RWPE2 (cell line): ENCODE measurements around the gene SORCS2.

ENCODE experiments used
- ATAC-seq: fragments of 200-7000 bp; cut with Tn5 transposase; 3 replicates; pipeline ENCODE4 v1.9.1; 2021; ENCODE audit warnings: low read depth
- DNase-seq: peaks from one replicate; pipeline ENCODE4 v3.0.0-alpha.2; 2020; ENCODE audit warnings: low spot score
- H3K27ac ChIP-seq: fragments of 450-650 bp; 2 replicates; pipeline ENCODE4 v1.5.1; 2017; ENCODE audit warnings: mild to moderate bottlenecking; ENCODE audit not compliant: poor library complexity, severe bottlenecking
- H3K27me3 ChIP-seq: fragments of 250-450 bp; sonication (Bioruptor Pico); 2 replicates; pipeline ENCODE4 v1.5.1; 2021; ENCODE audit warnings: mild to moderate bottlenecking, moderate library complexity; ENCODE audit not compliant: insufficient read depth, poor library complexity, severe bottlenecking
- H3K36me3 ChIP-seq: fragments of 250-450 bp; sonication (Bioruptor Pico); 2 replicates; pipeline ENCODE4 v1.5.1; 2020; ENCODE audit warnings: low read depth, mild to moderate bottlenecking, moderate library complexity
- H3K4me1 ChIP-seq: fragments of 250-450 bp; sonication (Bioruptor Pico); 2 replicates; pipeline ENCODE4 v1.5.1; 2021; ENCODE audit warnings: mild to moderate bottlenecking, moderate library complexity; ENCODE audit not compliant: insufficient read depth, poor library complexity, severe bottlenecking
- H3K4me3 ChIP-seq: fragments of 250-450 bp; sonication (Bioruptor Pico); 2 replicates; pipeline ENCODE4 v1.5.1; 2021; ENCODE audit warnings: mild to moderate bottlenecking, moderate library complexity; ENCODE audit not compliant: severe bottlenecking
- H3K9me3 ChIP-seq: fragments of 250-450 bp; sonication (Bioruptor Pico); 2 replicates; pipeline ENCODE4 v1.5.1; 2021; ENCODE audit warnings: mild to moderate bottlenecking, moderate library complexity; ENCODE audit not compliant: severe bottlenecking
- CTCF ChIP-seq: fragments of 450-650 bp; IDR thresholded peaks from one replicate; pipeline ENCODE4 v1.5.1; 2017; ENCODE audit warnings: mild to moderate bottlenecking, moderate library complexity; ENCODE audit not compliant: poor library complexity, severe bottlenecking

Gene SORCS2

GRCh38 chr4:7442574-7443162 is 250.3 kb downstream of the SORCS2 start:
- Histone ChIP-seq H3K27me3 (no peaks in the 10 kb centered on the region), H3K27ac (no peak overlapping the region), H3K4me1 (no peaks in the 10 kb centered on the region), H3K36me3 (no peaks in the 10 kb centered on the region), H3K4me3 (no peak overlapping the region), H3K9me3 (no peaks in the 10 kb centered on the region)
- TF ChIP-seq CTCF = no peak
- DNase-seq (no peak), ATAC-seq (no peak)

GRCh38 chr4:7444314-7444713 is 252.0 kb downstream of the SORCS2 start:
- ATAC-seq = no peak
- H3K27ac ChIP-seq = no peak overlapping the region
- no peaks in the 10 kb centered on the region for H3K4me1 ChIP-seq
- H3K27me3 ChIP-seq = no peaks in the 10 kb centered on the region
- H3K4me3 ChIP-seq = no peak overlapping the region
- H3K9me3 ChIP-seq = no peaks in the 10 kb centered on the region
- no peak for TF ChIP-seq CTCF
- no peaks in the 10 kb centered on the region for H3K36me3 ChIP-seq
- DNase-seq = no peak

- no peaks in the 10 kb centered on the region for H3K9me3 ChIP-seq
- no peaks in the 10 kb centered on the region for H3K36me3 ChIP-seq
- ATAC-seq = no peak
- no peak for DNase-seq
- TF ChIP-seq CTCF = no peak
- H3K4me3 ChIP-seq = no peak overlapping the region
- no peaks in the 10 kb centered on the region for H3K4me1 ChIP-seq
- H3K27me3 ChIP-seq = no peaks in the 10 kb centered on the region
- no peak overlapping the region for H3K27ac ChIP-seq
These were observed 252.4 kb downstream of the SORCS2 start for GRCh38 chr4:7444731-7445130.

GRCh38 chr4:7447236-7447635 is 254.9 kb downstream of the SORCS2 start:
- no peak for DNase-seq
- Histone ChIP-seq H3K4me3 (no peak overlapping the region), H3K36me3 (no peaks in the 10 kb centered on the region), H3K9me3 (no peaks in the 10 kb centered on the region), H3K4me1 (no peaks in the 10 kb centered on the region), H3K27me3 (no peaks in the 10 kb centered on the region), H3K27ac (no peak overlapping the region)
- no peak for ATAC-seq
- TF ChIP-seq CTCF = no peak

- ATAC-seq = 0 out of 3 replicates have a peak, but pooled peaks have one; percentile 13
- TF ChIP-seq CTCF = no peak
- H3K27me3 ChIP-seq = no peaks in the 10 kb centered on the region
- H3K27ac ChIP-seq = no peak overlapping the region
- no peaks in the 10 kb centered on the region for H3K4me1 ChIP-seq
- H3K4me3 ChIP-seq = no peak overlapping the region
- H3K9me3 ChIP-seq = no peaks in the 10 kb centered on the region
- DNase-seq = no peak
- no peaks in the 10 kb centered on the region for H3K36me3 ChIP-seq
These were observed 255.7 kb downstream of the SORCS2 start for GRCh38 chr4:7448036-7448435.
